ENCODE data around the gene SNX33.
"Not testable (repeated sequence)": the region's sequence is repeated elsewhere in the genome, so short reads cannot be mapped to it uniquely, and the experiment has no call there.

The SNX33 gene

GRCh38 chr15:75683646-75684312 lies 36.1 kb downstream of the SNX33 start:
- not testable (repeated sequence) for DNase-seq (ENCODE audit: low read depth)

GRCh38 chr15:75684648-75685047 lies 36.9 kb downstream of the SNX33 start:
- DNase-seq (ENCODE audit: low read depth): no peak

GRCh38 chr15:75685195-75685594 lies 37.5 kb downstream of the SNX33 start:
- DNase-seq (ENCODE audit: low read depth): no peak

GRCh38 chr15:75686212-75686642 lies 38.5 kb downstream of the SNX33 start:
- DNase-seq (ENCODE audit: low read depth): not testable (repeated sequence)

- no peak for DNase-seq (ENCODE audit: low read depth)
Observed at GRCh38 chr15:75687486-75688277, 40.0 kb downstream of the SNX33 start.

GRCh38 chr15:75688278-75688557 lies 40.5 kb downstream of the SNX33 start:
- DNase-seq (ENCODE audit: low read depth): no peak

GRCh38 chr15:75688831-75689230 lies 41.1 kb downstream of the SNX33 start:
- no peak for DNase-seq (ENCODE audit: low read depth)

- DNase-seq (ENCODE audit: low read depth): not testable (repeated sequence)
Observed at GRCh38 chr15:75689429-75689828, 41.7 kb downstream of the SNX33 start.

- not testable (repeated sequence) for DNase-seq (ENCODE audit: low read depth)
Observed at GRCh38 chr15:75692311-75692710, 44.6 kb downstream of the SNX33 start.

GRCh38 chr15:75693028-75693427 lies 45.3 kb downstream of the SNX33 start:
- DNase-seq (ENCODE audit: low read depth): not testable (repeated sequence)

- DNase-seq (ENCODE audit: low read depth): no peak
Observed at GRCh38 chr15:75693501-75694240, 46.0 kb downstream of the SNX33 start.

GRCh38 chr15:75694241-75695182 lies 46.8 kb downstream of the SNX33 start:
- peak; percentile 95 for DNase-seq (ENCODE audit: low read depth)

- no peak for DNase-seq (ENCODE audit: low read depth)
Observed at GRCh38 chr15:75695220-75695619, 47.5 kb downstream of the SNX33 start.

GRCh38 chr15:75695634-75696310 lies 48.1 kb downstream of the SNX33 start:
- DNase-seq (ENCODE audit: low read depth): no peak

GRCh38 chr15:75696311-75696720 lies 48.6 kb downstream of the SNX33 start:
- no peak for DNase-seq (ENCODE audit: low read depth)

- no peak for DNase-seq (ENCODE audit: low read depth)
Observed at GRCh38 chr15:75696854-75697259, 49.1 kb downstream of the SNX33 start.

GRCh38 chr15:75697523-75697922 lies 49.8 kb downstream of the SNX33 start:
- no peak for DNase-seq (ENCODE audit: low read depth)

- not testable (repeated sequence) for DNase-seq (ENCODE audit: low read depth)
Observed at GRCh38 chr15:75697974-75698747, 50.4 kb downstream of the SNX33 start.

- DNase-seq (ENCODE audit: low read depth): not testable (repeated sequence)
Observed at GRCh38 chr15:75699517-75699916, 51.8 kb downstream of the SNX33 start.

All from non-pigmented ciliary epithelial cell (primary cell).